HG02571 (cell line): ENCODE data around the gene FBXL22.
"Not testable (repeated sequence)": the region's sequence is repeated elsewhere in the genome, so short reads cannot be mapped to it uniquely, and the experiment has no call there.

Experiments used
- ATAC-seq: cut with Tn5 transposase; IDR thresholded peaks from one replicate; pipeline ENCODE4 v1.9.1; 2021; ENCODE audit warnings: mild to moderate bottlenecking, moderate library complexity; ENCODE audit not compliant: unreplicated experiment

The FBXL22 gene

DNA sequence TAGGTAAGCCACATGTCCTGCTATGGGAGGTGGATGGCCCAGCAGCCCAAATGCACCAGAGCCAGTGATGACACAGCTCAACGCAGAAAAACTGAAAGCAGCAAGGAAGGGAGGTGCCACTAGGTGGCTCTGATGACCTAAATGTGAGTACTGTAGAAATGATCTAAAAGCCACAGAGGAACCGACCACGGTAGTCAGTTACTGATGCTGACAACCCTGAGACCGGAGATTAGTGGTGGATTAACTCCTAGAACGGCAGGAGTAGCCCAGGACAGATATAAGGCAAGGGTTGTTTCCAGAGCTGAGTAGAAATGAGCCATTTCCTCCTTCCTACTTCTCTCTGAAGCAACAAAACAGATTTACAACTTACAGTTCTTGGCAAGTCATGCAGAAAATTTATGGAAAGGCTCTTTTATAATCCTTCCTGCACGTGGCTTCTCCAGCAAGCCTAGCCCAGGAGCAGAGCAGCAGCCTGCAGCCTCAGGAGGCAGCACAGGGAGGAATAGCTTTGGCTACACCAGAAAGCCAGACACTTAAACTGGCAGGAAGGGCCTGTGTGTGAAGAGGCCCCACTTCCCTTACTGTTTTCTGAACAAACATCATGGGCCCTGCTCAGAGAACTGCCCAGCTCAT lies 13.1 kb downstream of the FBXL22 start:
- peak; percentile 73 for ATAC-seq

DNA sequence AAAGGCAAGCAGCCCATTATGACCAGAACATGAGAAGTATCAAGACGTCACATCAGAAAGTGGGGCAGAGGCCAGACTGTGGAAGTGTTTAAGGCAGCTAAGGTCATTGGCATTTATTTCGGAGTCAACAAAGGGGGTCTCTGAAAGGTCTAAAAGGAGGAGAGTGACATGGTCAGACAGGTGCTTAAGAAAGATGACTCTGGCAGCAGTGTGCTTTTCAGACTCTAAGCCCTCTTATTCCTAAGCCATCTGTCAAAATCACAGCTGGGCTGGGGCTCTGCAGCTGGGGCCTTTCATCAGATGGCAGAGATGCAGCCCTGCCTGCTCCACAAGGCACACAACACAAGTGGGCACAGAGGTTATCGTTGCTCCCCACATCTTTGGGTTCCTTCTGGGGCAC lies 14.0 kb downstream of the FBXL22 start:
- ATAC-seq: no peak

DNA sequence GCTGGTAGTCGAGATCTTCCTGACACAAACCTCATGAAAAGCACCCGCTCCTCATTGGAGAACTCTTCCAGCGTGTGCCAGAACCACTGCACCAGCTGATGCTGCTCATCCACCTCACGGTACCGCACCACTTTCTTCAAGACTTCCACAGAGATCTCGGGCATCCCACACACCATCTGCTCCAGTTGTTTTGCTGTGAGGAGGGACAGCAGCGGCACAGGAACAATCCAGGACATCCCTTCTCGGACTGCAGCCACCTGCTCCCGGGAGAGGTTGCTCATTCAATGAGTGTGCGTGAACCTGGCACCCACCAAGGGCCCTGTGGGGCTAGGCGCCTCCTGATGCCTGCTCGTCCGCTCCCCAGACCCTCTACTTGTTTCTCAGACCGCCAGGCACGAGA lies 15.1 kb downstream of the FBXL22 start:
- no peak for ATAC-seq

DNA sequence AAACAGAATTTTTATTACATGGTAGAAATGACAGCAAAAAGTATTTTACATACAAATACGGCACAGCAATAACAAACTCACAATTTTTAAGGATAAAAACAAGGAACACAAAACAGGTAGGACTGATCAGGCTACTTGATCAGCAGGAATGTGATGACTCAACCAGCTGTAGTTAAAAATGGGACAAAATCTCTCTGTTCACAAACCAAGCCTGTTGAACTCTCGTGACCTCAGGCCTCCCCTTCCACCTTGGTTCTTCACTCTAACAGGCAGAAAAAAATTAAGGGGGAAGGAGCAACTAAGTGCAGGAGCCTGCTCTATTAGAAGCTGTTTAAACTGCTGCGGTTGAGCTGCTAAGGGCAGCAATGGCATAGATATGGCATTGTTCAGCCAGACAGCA lies 18.7 kb downstream of the FBXL22 start:
- ATAC-seq: no peak

DNA sequence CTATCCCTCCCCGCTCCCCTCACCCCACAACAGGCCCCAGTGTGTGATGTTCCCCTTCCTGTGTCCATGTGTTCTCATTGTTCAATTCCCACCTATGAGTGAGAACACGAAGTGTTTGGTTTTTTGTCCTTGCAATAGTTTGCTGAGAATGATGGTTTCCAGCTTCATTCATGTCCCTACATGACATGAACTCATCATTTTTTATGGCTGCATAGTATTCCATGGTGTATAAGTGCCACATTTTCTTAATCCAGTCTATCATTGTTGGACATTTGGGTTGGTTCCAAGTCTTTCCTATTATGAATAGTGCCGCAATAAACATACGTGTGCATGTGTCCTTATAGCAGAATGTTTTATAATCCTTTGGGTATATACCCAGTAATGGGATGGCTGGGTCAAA lies 20.0 kb downstream of the FBXL22 start:
- ATAC-seq: not testable (repeated sequence)

DNA sequence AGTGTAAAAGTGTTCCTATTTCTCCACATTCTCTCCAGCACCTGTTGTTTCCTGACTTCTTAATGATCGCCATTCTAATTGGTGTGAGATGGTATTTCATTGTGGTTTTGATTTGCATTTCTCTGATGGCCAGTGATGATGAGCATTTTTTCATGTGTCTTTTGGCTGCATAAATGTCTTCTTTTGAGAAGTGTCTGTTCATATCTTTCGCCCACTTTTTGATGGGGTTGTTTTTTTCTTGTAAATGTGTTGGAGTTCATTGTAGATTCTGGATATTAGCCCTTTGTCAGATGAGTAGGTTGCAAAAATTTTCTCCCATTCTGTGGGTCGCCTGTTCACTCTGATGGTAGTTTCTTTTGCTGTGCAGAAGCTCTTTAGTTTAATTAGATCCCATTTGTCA lies 20.4 kb downstream of the FBXL22 start:
- ATAC-seq: not testable (repeated sequence)

DNA sequence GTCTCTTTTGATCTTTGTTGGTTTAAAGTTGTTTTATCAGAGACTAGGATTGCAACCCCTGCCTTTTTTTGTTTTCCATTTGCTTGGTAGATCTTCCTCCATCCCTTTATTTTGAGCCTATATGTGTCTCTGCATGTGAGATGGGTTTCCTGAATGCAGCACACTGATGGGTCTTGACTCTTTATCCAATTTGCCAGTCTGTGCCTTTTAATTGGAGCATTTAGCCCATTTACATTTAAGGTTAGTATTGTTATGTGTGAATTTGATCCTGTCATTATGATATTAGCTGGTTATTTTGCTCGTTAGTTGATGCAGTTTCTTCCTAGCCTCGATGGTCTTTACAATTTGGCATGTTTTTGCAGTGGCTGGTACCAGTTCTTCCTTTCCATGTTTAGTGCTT lies 23.6 kb downstream of the FBXL22 start:
- not testable (repeated sequence) for ATAC-seq

DNA sequence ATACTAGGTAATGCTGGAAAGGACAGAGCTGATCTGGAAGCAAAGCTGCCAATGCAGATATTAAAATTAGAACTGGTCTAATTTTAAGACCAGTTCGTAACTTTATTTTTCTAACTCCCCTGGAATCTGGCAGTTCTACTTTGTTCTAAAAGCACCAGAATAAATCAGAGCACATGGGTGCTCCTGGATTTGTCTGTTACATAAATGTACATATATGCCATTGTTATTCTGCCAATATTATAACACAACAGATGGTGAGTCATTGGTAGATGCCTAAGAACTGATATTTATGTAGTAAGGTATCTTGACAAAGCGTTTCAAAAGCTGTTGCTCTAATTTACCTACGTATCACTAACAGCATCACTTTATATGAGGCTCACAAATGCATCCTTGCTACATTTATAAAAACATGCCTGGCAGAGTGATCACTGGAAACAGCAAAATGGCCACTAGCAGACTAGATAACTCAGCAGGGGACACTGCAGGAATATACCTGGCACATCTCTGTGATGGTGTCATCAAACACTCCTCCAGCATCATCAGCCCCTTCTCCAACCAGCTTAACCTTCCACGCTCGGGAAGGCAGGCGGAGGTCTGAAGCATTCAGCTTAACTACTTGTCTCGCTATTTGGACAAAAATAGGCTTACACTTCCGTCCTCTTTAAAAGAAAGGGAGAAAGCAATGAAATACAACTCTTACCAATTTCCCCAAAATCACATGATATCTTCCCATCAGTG lies 26.2 kb downstream of the FBXL22 start:
- no peak for ATAC-seq

DNA sequence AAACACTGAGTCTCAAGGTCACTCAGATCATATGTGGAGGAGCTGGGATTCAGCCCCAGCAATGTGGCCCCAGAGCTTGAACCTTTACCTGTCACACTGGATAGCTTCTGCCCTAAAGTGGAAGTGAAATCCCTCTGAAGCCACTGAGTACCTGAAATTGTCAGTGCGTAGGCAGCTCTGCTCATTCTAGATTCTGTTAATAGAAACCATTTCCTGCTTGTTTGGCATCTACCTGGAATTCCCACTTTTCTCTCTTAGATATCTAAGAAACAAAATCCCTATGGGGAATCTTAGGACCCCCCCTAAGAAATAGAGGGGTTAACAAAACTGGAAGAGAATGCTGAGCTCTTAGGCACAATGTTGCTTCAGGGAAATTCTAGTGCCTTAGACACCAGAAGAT lies 29.8 kb downstream of the FBXL22 start:
- peak; percentile 80 for ATAC-seq

DNA sequence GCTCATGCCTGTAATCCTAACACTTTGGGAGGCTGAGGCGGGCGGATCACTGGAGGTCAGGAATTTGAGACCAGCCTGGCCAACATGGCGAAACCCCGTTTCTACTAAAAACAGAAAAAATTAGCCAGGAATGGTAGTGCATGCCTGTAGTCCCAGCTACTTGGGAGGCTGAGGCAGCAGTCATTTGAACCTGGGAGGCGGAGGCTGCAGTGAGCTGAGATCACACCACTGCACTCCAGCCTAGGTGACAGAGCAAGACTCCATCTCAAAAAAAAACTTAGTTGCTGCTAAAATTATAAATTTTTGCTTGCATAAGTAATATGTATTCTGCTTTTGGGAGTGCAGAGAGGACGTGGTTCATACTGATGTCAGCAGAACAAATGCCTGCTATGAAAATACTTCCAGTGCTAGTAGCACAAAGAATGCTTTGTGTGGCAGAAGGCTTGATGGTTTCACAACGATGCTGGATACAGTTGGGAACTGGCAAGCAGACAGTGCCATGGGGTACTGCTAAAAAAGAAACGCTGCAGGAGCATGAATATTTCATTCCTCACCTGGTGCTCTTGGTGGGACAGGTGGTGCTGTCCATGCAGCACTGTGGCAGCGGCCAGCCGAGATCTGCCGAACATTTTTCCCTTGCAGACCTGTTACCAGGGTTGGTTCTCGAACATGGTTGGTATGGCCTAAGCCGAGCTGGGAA lies 31.1 kb downstream of the FBXL22 start:
- no peak for ATAC-seq

DNA sequence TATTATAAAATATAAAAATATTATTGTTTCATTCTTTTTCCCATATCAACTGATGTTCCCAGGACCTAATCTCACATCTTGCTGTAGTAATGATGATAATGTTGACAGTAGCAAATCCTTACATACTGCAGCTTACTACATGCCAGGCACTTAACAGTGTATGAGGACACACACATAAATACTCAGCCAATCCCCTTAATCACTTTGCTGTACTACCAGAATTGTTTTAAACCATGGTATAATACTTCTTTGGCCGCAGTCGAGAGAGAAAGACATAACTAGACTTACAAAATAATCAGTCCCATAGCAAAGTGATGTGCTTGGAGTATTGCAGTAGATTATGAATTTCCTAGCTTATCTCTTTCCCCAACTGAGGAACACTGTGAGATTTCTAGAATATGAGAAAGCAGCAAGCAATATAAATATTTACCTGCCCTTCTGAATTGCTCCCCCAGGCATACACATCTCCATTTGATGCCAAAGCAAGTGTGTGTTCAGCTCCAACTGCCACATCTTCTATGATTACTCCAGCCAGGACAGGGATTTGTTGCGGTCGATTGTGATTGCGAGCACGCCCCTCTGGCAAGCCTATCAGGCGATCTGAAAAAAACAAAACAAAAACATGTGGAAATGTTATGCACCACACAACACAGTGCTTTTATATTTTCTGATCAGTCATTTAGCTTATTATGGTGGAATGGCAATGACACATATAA lies 33.0 kb downstream of the FBXL22 start:
- no peak for ATAC-seq

DNA sequence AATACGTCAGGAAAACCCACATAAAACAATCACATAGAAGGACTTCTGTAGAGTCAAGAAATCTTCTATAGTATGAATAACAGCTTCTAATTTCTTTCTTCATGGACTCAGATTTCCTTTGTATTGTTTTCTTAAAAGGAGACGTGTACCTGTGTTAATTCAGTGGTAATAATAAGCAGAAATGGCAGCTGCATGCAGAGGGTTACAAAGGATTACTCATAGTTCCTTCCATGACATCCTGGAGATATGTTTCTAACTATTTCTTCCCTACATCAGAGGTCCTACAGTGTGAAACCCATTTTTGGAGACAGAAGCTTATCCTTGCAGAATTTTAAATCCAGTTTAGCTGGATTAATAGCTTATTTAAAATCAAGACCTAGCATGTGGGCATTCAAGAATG lies 36.1 kb downstream of the FBXL22 start:
- no peak for ATAC-seq

DNA sequence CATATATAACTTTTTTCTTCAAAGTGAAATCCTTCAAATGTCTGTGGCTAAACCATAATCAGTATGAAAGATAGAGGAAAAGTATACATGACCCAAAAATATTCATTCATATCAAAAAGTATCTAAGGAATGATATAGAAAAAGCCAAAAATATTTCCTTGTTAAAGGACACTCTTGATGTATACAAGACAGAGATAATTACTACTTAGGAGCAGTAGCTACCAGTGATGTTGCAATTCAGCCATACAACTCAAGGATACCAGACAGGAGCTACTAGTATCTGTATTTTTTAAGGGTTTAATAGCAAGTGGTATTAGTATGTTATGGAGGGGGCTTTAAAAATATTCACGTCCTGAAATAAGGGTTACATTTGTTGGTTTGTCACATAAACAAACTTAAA lies 37.0 kb downstream of the FBXL22 start:
- no peak for ATAC-seq

DNA sequence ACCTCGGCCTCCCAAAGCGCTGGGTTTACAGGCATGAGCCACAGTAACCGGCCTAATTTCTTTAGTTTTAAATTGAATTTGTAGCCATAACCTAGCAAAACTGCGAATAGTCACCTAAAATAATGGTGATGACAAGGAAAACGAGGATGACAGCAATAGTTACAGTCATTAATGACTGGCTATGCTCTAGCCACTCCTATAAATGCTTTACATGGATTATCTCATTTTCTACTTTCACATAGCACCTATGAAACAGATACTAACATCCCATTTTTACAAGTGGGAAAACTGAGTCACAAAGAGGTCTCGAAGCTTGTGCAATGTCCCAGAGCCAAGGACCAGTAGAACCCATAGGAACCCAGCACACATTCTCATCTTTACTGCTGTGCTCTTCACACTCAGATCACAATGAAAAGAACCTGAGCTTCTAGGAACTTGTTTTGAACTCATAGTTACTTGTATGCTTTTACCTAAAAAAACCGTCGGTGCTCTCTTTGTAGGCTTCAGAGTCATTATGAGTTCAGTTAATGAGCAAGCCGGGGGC lies 39.4 kb downstream of the FBXL22 start:
- no peak for ATAC-seq

DNA sequence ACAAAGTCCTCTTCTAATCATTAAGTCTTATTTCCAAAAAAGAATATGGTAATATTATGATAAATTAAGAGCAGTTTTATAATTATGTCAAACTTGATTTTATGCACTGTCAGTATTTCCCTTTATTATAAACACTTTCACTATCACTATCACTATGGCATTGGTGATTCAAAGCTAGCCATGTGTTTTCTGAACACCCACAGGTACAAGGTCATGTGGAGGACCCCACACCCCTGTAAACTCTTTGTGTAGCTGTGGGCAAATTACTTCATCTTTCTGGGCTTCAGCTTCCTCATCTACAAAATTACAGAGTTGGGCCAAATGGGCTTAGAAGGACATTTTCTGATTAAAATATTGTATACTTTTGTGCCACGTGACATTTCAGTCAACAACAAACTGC lies 41.7 kb downstream of the FBXL22 start:
- no peak for ATAC-seq

DNA sequence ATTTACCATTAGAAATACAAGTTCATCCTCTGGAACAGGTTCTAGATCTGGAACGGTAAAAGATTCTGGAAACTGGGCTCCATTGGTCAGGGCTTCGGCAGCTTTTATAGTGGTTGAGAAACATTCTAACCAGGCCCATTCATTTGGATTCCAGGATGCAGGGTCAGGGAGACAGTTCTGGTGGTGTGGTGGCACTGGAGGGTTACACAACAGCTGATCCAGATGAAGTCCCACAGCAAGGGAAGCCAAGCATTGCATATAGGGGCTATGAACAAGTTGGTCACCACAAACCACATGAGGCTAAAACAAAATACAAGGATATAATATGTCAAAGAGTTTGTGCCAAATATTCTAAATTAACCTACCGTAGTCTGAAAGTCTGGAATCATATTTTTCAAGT lies 43.0 kb downstream of the FBXL22 start:
- no peak for ATAC-seq
